WTC11 (cell line): ENCODE measurements around the gene GBA2.

Experiments
- CBFB ChIP-seq: sonication (generic); formaldehyde crosslinking; IDR thresholded peaks from 2 replicates; pipeline ENCODE4 v1.8.1; 2022; ENCODE audit warnings: mild to moderate bottlenecking, low read depth, missing genetic modification reagents
- CTCF ChIP-seq: fragments of 200-600 bp; IDR thresholded peaks from 2 replicates; pipeline ENCODE4 v1.8.0; 2022; ENCODE audit warnings: antibody characterized with exemption
- FOXP1 ChIP-seq: sonication (generic); formaldehyde crosslinking; IDR thresholded peaks from 2 replicates; pipeline ENCODE4 v1.8.0; 2022; ENCODE audit warnings: missing genetic modification reagents, mild to moderate bottlenecking, moderate library complexity, borderline replicate concordance
- IRF2 ChIP-seq: sonication (generic); formaldehyde crosslinking; IDR thresholded peaks from 2 replicates; pipeline ENCODE4 v1.8.0; 2022; ENCODE audit warnings: low read depth, missing genetic modification reagents, borderline replicate concordance
- RELA ChIP-seq: sonication (generic); formaldehyde crosslinking; IDR thresholded peaks from 2 replicates; pipeline ENCODE4 v1.8.1; 2022; ENCODE audit warnings: missing genetic modification reagents, mild to moderate bottlenecking, borderline replicate concordance
- SMAD3 ChIP-seq: sonication (generic); formaldehyde crosslinking; IDR thresholded peaks from 2 replicates; pipeline ENCODE4 v1.8.0; 2022; ENCODE audit warnings: missing genetic modification reagents, mild to moderate bottlenecking, borderline replicate concordance

- TF ChIP-seq CTCF: no peak
- no peak for TF ChIP-seq CBFB (CRISPR knock-in tag)
- no peak for TF ChIP-seq IRF2 (CRISPR knock-in tag)
- TF ChIP-seq FOXP1 (CRISPR knock-in tag): no peak
- no peak for TF ChIP-seq RELA
- TF ChIP-seq SMAD3 (CRISPR knock-in tag): no peak
Observed at GRCh38 chr9:35783418-35783817, 34.4 kb upstream of the GBA2 start.
